Natural killer cell (primary cell): Measurements from ENCODE around the gene PRCC. TPM values are rescaled to one million over a fixed set of nuclear protein-coding genes. Genes with fewer than 3 reads are reported as not detected.
A peak's percentile ranks its signal among the peaks of the same experiment; 100 is the strongest.

Experiments used
- ATAC-seq, 3 donors: fragments of 150-1000 bp in 2 of 3; fragments of 200-7000 bp in 1 of 3; cut with Tn5 transposase; 1 replicate in 1 of 3; 2 replicates in 2 of 3; pipeline ENCODE4 v1.10.0; 2021; ENCODE audit warnings: mild to moderate bottlenecking in 2 of 3, moderate library complexity in 2 of 3
- DNase-seq, 2 donors: peaks; one replicate each; pipeline versions ENCODE4 v3.0.0 to v3.0.0-alpha.2; 2013 to 2021; ENCODE audit warnings: mixed read lengths in 1 of 2
- H3K27ac ChIP-seq: one replicate; pipeline ENCODE4 v1.5.1; 2013; ENCODE audit warnings: mild to moderate bottlenecking, low read length
- H3K27me3 ChIP-seq: one replicate; pipeline ENCODE4 v1.6.1; 2013; ENCODE audit warnings: low read length; ENCODE audit not compliant: control insufficient read depth, insufficient read depth
- H3K36me3 ChIP-seq: one replicate; pipeline ENCODE4 v1.6.1; 2013; ENCODE audit warnings: low read length; ENCODE audit not compliant: control insufficient read depth, insufficient read depth
- H3K4me1 ChIP-seq: one replicate; pipeline ENCODE4 v1.6.1; 2013; ENCODE audit warnings: low read length; ENCODE audit not compliant: control insufficient read depth, insufficient read depth
- H3K4me3 ChIP-seq: one replicate; pipeline ENCODE4 v1.5.1; 2013; ENCODE audit warnings: low read length
- H3K9me3 ChIP-seq: one replicate; pipeline ENCODE4 v1.6.1; 2013; ENCODE audit warnings: low read length; ENCODE audit not compliant: control insufficient read depth, insufficient read depth
- H3K27ac Mint-ChIP-seq, 2 donors: one replicate each; pipeline ENCODE4 v1.8.0; 2022; ENCODE audit warnings: mild to moderate bottlenecking in 2 of 2, mixed read lengths in 2 of 2, moderate library complexity in 1 of 2
- H3K27me3 Mint-ChIP-seq, 2 donors: one replicate each; pipeline ENCODE4 v1.8.0; 2022; ENCODE audit warnings: low read depth in 2 of 2, mixed read lengths in 2 of 2
- H3K36me3 Mint-ChIP-seq: one replicate; pipeline ENCODE4 v1.8.0; 2022; ENCODE audit warnings: mixed read lengths
- H3K4me1 Mint-ChIP-seq, 2 donors: one replicate each; pipeline ENCODE4 v1.8.0; 2022; ENCODE audit warnings: mixed read lengths in 2 of 2
- H3K4me3 Mint-ChIP-seq: one replicate; pipeline ENCODE4 v1.8.0; 2022; ENCODE audit warnings: mild to moderate bottlenecking, moderate library complexity, mixed read lengths
- H3K9me3 Mint-ChIP-seq, 2 donors: one replicate each; pipeline ENCODE4 v1.8.0; 2022; ENCODE audit warnings: mixed read lengths in 2 of 2
- CTCF ChIP-seq: fragments of 200-600 bp; IDR thresholded peaks from one replicate; pipeline ENCODE4 v1.8.0; 2022; ENCODE audit warnings: antibody characterized with exemption
- WGBS: methylation state at CpG from one replicate; pipeline ENCODE4 v1.1.7; 2013; ENCODE audit warnings: missing lambda C conversion rate; ENCODE audit not compliant: insufficient coverage; 5-methylcytosine and 5-hydroxymethylcytosine counted together
- intact Hi-C: fragments of 100-400 bp; cut with micrococcal nuclease; formaldehyde crosslinking; loops from one replicate; pipeline ENCODE4 v1.14.2; 2022
- total RNA-seq, 4 donors: library from RNA; stranded (reverse); fragments of 120-200 nt in 1 of 4; gene quantifications; one replicate each; pipeline versions ENCODE4 v1.2.3 to v1.2.4, GENCODE V29; 2013 to 2022

PRCC gene
- total RNA-seq, 3 donors from 2014 or later (not counting 1 experiment from before 2014, with no cell fraction given), result 66.5 to 92.4 (median 69.1) TPM

- H3K27ac Mint-ChIP-seq, result peak overlapping the region; percentile 16 to 60
- H3K4me1 Mint-ChIP-seq, result peaks cover 44 to 52% of the 10 kb centered on the region in 2 donors
Measured at GRCh38 chr1:156776942-156777341, 9.6 kb downstream of the PRCC start.

GRCh38 chr1:156777573-156777972 lies 10.2 kb downstream of the PRCC start:
- H3K4me1 Mint-ChIP-seq, result peaks cover 43 to 46% of the 10 kb centered on the region in 2 donors
- no peak overlapping the region for H3K4me3 Mint-ChIP-seq
- TF ChIP-seq CTCF, result no peak

More at GRCh38 chr1:156776942-156777341, 9.6 kb downstream of the PRCC start:
- H3K4me1 ChIP-seq, result no peaks in the 10 kb centered on the region
- no peak overlapping the region for H3K27ac ChIP-seq
- H3K27me3 ChIP-seq, result no peaks in the 10 kb centered on the region
- peaks cover 5% of the 10 kb centered on the region for H3K36me3 Mint-ChIP-seq
- H3K4me3 Mint-ChIP-seq, result no peak overlapping the region
- DNase-seq, result no peak
- no peak overlapping the region for H3K4me3 ChIP-seq
- no peaks in the 10 kb centered on the region for H3K9me3 Mint-ChIP-seq
- H3K36me3 ChIP-seq, result peaks cover 16% of the 10 kb centered on the region
- H3K27me3 Mint-ChIP-seq, result no peaks in the 10 kb centered on the region
- no peak for TF ChIP-seq CTCF
- H3K9me3 ChIP-seq, result no peaks in the 10 kb centered on the region
- no peak for ATAC-seq
- 54% methylated on average over 2 of the region's 4 CpGs for WGBS
- intact Hi-C loops, result no loop called here

GRCh38 chr1:156781585-156782186 lies 14.4 kb downstream of the PRCC start:
- Histone ChIP-seq H3K4me1 (no peaks in the 10 kb centered on the region), H3K4me3 (no peak overlapping the region), H3K36me3 (peaks cover 33% of the 10 kb centered on the region), H3K9me3 (no peaks in the 10 kb centered on the region), H3K27me3 (no peaks in the 10 kb centered on the region), H3K27ac (no peak overlapping the region)
- ATAC-seq (no peak), DNase-seq (no peak)
- Mint-ChIP-seq H3K27ac (peak overlapping the region in 1 of 2 donors; percentile 14), H3K9me3 (no peaks in the 10 kb centered on the region), H3K27me3 (no peaks in the 10 kb centered on the region), H3K4me1 (peaks cover 36 to 39% of the 10 kb centered on the region in 2 donors), H3K36me3 (peaks cover 12% of the 10 kb centered on the region), H3K4me3 (no peak overlapping the region)
- no peak for TF ChIP-seq CTCF
- intact Hi-C loops, result no loop called here

More at GRCh38 chr1:156777573-156777972, 10.2 kb downstream of the PRCC start:
- Histone ChIP-seq H3K4me1 (no peaks in the 10 kb centered on the region), H3K9me3 (no peaks in the 10 kb centered on the region), H3K4me3 (no peak overlapping the region), H3K27me3 (no peaks in the 10 kb centered on the region), H3K36me3 (peaks cover 17% of the 10 kb centered on the region), H3K27ac (no peak overlapping the region)
- no peak for DNase-seq
- Mint-ChIP-seq H3K9me3 (no peaks in the 10 kb centered on the region), H3K27me3 (no peaks in the 10 kb centered on the region), H3K27ac (peak overlapping the region; percentile 16 to 60), H3K36me3 (peaks cover 10% of the 10 kb centered on the region)
- intact Hi-C loops, result no loop called here
- ATAC-seq, result no peak
- WGBS, result 42% methylated on average over 1 of the region's 1 CpG

GRCh38 chr1:156785458-156785857 lies 18.1 kb downstream of the PRCC start:
- H3K9me3 ChIP-seq, result no peaks in the 10 kb centered on the region
- no peak overlapping the region for H3K27ac Mint-ChIP-seq
- intact Hi-C loops, result no loop called here
- ATAC-seq, result no peak
- H3K36me3 ChIP-seq, result peaks cover 42% of the 10 kb centered on the region
- 95% methylated on average over 4 of the region's 6 CpGs for WGBS
- TF ChIP-seq CTCF, result no peak
- no peak overlapping the region for H3K4me3 Mint-ChIP-seq
- H3K4me1 Mint-ChIP-seq, result peaks cover 30 to 36% of the 10 kb centered on the region in 2 donors
- H3K27me3 ChIP-seq, result no peaks in the 10 kb centered on the region
- no peak overlapping the region for H3K4me3 ChIP-seq
- H3K27ac ChIP-seq, result no peak overlapping the region
- no peaks in the 10 kb centered on the region for H3K9me3 Mint-ChIP-seq
- H3K4me1 ChIP-seq, result no peaks in the 10 kb centered on the region
- no peak for DNase-seq
- no peaks in the 10 kb centered on the region for H3K27me3 Mint-ChIP-seq
- H3K36me3 Mint-ChIP-seq, result peaks cover 12% of the 10 kb centered on the region
